ENCODE data around the gene MIA.

DNA sequence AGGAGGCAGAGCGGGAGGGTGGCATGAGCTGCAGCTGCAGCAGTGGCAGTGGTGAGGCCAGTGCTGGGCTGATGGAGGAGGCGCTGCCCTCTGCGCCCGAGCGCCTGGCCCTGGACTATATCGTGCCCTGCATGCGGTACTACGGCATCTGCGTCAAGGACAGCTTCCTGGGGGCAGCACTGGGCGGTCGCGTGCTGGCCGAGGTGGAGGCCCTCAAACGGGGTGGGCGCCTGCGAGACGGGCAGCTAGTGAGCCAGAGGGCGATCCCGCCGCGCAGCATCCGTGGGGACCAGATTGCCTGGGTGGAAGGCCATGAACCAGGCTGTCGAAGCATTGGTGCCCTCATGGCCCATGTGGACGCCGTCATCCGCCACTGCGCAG, 25.7 kb downstream of the MIA start:
- TF ChIP-seq, protein P1, sequence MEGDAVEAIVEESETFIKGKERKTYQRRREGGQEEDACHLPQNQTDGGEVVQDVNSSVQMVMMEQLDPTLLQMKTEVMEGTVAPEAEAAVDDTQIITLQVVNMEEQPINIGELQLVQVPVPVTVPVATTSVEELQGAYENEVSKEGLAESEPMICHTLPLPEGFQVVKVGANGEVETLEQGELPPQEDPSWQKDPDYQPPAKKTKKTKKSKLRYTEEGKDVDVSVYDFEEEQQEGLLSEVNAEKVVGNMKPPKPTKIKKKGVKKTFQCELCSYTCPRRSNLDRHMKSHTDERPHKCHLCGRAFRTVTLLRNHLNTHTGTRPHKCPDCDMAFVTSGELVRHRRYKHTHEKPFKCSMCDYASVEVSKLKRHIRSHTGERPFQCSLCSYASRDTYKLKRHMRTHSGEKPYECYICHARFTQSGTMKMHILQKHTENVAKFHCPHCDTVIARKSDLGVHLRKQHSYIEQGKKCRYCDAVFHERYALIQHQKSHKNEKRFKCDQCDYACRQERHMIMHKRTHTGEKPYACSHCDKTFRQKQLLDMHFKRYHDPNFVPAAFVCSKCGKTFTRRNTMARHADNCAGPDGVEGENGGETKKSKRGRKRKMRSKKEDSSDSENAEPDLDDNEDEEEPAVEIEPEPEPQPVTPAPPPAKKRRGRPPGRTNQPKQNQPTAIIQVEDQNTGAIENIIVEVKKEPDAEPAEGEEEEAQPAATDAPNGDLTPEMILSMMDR (IDR thresholded peaks at IDR 0.05; ENCODE audit: poor library complexity, severe bottlenecking), result no peak
- TF ChIP-seq RAD21 (conservative IDR thresholded peaks at IDR 0.05) (no peak), MXI1 (conservative IDR thresholded peaks at IDR 0.05; ENCODE audit: poor library complexity, severe bottlenecking) (no peak), SMC3 (conservative IDR thresholded peaks at IDR 0.05; ENCODE audit: poor library complexity) (no peak), EZH2 (IDR thresholded peaks at IDR 0.05; ENCODE audit: borderline replicate concordance, insufficient read depth, low read length, poor library complexity, severe bottlenecking) (no peak), TAF1 (IDR thresholded peaks at IDR 0.05; ENCODE audit: low read depth) (no peak), EP300 (conservative IDR thresholded peaks at IDR 0.05; ENCODE audit: poor library complexity, severe bottlenecking) (no peak)
